ENCODE results near the gene ZNF668. TPM values are rescaled to one million over a fixed set of nuclear protein-coding genes. Genes with fewer than 3 reads are reported as not detected.
"Not testable (repeated sequence)": the region's sequence is repeated elsewhere in the genome, so short reads cannot be mapped to it uniquely, and the experiment has no call there.

The ZNF668 gene
- total RNA-seq, 1 donor from 2014 or later, result 13.6 TPM

- no peak overlapping the region for H3K4me3 Mint-ChIP-seq (ENCODE audit: unreplicated experiment)
Measured at GRCh38 chr16:31020536-31020935, 53.5 kb downstream of the ZNF668 start.

GRCh38 chr16:31017756-31018155, 56.3 kb downstream of the ZNF668 start:
- not testable (repeated sequence) for DNase-seq (ENCODE audit: low spot score); H3K27me3 Mint-ChIP-seq (ENCODE audit: unreplicated experiment); H3K9me3 Mint-ChIP-seq (ENCODE audit: unreplicated experiment); H3K27ac Mint-ChIP-seq (ENCODE audit: unreplicated experiment); H3K4me3 Mint-ChIP-seq (ENCODE audit: unreplicated experiment); H3K36me3 Mint-ChIP-seq (ENCODE audit: low read depth, unreplicated experiment); H3K4me1 Mint-ChIP-seq (ENCODE audit: unreplicated experiment)

More at GRCh38 chr16:31020536-31020935, 53.5 kb downstream of the ZNF668 start:
- no peak for TF ChIP-seq CTCF (IDR thresholded peaks at IDR 0.05; ENCODE audit: unreplicated experiment)
- no peak for DNase-seq (ENCODE audit: low spot score)
- H3K4me1 Mint-ChIP-seq (ENCODE audit: unreplicated experiment), result peaks cover 4% of the 10 kb centered on the region
- peaks cover 1% of the 10 kb centered on the region for H3K27me3 Mint-ChIP-seq (ENCODE audit: unreplicated experiment)
- no peak overlapping the region for H3K27ac Mint-ChIP-seq (ENCODE audit: unreplicated experiment)
- H3K36me3 Mint-ChIP-seq (ENCODE audit: low read depth, unreplicated experiment), result no peaks in the 10 kb centered on the region
- no peaks in the 10 kb centered on the region for H3K9me3 Mint-ChIP-seq (ENCODE audit: unreplicated experiment)

DNA sequence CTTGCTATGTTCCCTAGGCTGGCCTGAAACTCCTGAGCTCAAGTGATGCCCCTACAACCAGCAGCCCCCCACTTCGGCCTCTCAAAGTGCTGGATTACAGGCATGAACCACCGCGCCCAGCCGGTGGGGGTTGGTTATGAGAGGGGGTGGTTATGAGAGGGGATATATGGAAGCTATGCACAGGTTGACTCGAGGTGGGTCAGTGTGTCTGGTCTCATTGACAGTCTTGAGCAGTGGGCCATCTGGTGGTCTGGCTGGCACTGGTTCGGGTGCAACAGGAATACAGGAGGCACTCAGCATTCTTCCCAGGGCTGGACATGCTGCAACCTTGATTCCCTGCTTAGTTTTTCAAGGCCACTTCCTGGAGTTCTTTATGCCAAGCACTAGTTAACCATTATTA, 58.0 kb downstream of the ZNF668 start:
- TF ChIP-seq CTCF (IDR thresholded peaks at IDR 0.05; ENCODE audit: unreplicated experiment), result no peak
- H3K27ac Mint-ChIP-seq (ENCODE audit: unreplicated experiment), result no peak overlapping the region
- DNase-seq (ENCODE audit: low spot score), result no peak
- H3K27me3 Mint-ChIP-seq (ENCODE audit: unreplicated experiment), result peaks cover 13% of the 10 kb centered on the region
- peaks cover 5% of the 10 kb centered on the region for H3K36me3 Mint-ChIP-seq (ENCODE audit: low read depth, unreplicated experiment)
- no peak overlapping the region for H3K4me3 Mint-ChIP-seq (ENCODE audit: unreplicated experiment)
- H3K9me3 Mint-ChIP-seq (ENCODE audit: unreplicated experiment), result no peaks in the 10 kb centered on the region
- peaks cover 4% of the 10 kb centered on the region for H3K4me1 Mint-ChIP-seq (ENCODE audit: unreplicated experiment)

DNA sequence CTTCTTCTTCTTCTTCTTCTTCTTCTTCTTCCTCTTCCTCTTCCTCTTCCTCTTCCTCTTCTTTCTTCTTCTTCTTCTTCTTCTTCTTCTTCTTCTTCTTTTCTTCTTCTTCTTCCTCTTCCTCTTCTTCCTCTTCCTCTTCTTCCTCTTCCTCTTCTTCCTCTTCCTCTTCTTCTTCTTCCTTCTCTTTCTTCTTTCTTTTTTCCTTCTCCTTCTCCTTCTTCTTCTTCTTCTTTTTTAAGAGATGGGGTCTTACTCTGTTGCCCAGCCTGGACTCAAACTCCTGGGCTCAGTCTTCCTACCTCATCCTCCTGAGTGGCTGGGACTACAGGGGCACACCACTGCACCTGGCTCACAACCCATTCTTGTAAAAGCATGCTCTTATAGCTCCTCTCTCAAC, 60.7 kb downstream of the ZNF668 start:
- not testable (repeated sequence) for H3K36me3 Mint-ChIP-seq (ENCODE audit: low read depth, unreplicated experiment); DNase-seq (ENCODE audit: low spot score); H3K4me1 Mint-ChIP-seq (ENCODE audit: unreplicated experiment); H3K27ac Mint-ChIP-seq (ENCODE audit: unreplicated experiment); H3K4me3 Mint-ChIP-seq (ENCODE audit: unreplicated experiment); H3K9me3 Mint-ChIP-seq (ENCODE audit: unreplicated experiment)
- H3K27me3 Mint-ChIP-seq (ENCODE audit: unreplicated experiment), result peaks cover 18% of the 10 kb centered on the region

DNA sequence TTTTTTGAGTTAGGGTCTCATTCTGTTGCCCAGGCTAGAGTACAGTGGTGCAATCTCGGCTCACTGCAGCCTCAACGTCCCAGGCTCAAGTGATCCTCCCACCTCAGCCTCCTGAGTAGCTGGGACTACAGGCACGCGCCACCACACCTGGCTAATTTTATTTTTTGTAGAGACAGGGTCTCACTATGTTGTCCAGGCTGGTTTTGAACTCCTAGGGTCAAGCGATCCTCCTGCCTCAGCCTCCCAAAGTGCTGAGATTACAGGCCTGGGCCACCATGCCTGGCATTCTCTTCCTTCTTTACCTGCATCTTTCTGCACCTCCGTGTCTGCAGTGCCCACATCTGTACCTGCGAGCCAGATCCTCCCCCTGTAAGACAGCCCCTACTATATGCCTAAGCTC, 62.2 kb downstream of the ZNF668 start:
- not testable (repeated sequence) for DNase-seq (ENCODE audit: low spot score); H3K4me1 Mint-ChIP-seq (ENCODE audit: unreplicated experiment); H3K9me3 Mint-ChIP-seq (ENCODE audit: unreplicated experiment); H3K27ac Mint-ChIP-seq (ENCODE audit: unreplicated experiment); H3K36me3 Mint-ChIP-seq (ENCODE audit: low read depth, unreplicated experiment)
- peak overlapping the region; percentile 88 for H3K4me3 Mint-ChIP-seq (ENCODE audit: unreplicated experiment)
- H3K27me3 Mint-ChIP-seq (ENCODE audit: unreplicated experiment), result peaks cover 20% of the 10 kb centered on the region

Other genes starting within 250 kb of the ZNF668 start
- 53.9 TPM for gene BCL7C, start 180.2 kb downstream of the ZNF668 start, total RNA-seq (ENCODE audit: unreplicated experiment)
- 3.4 TPM for gene CTF1, start 177.6 kb downstream of the ZNF668 start, total RNA-seq (ENCODE audit: unreplicated experiment)
- gene FBXL19, start 150.7 kb downstream of the ZNF668 start, total RNA-seq (ENCODE audit: unreplicated experiment), result 117 TPM
- 42.9 TPM for gene ORAI3, start 125.2 kb downstream of the ZNF668 start, total RNA-seq (ENCODE audit: unreplicated experiment)
- 23.4 TPM for gene SETD1A, start 116.5 kb downstream of the ZNF668 start, total RNA-seq (ENCODE audit: unreplicated experiment)
- gene HSD3B7, start 89.0 kb downstream of the ZNF668 start, total RNA-seq (ENCODE audit: unreplicated experiment), result 5.3 TPM
- gene STX1B, start 63.6 kb downstream of the ZNF668 start, total RNA-seq (ENCODE audit: unreplicated experiment), result 5.5 TPM
- 74.2 TPM for gene STX4, start 40.7 kb downstream of the ZNF668 start, total RNA-seq (ENCODE audit: unreplicated experiment)
- 25.5 TPM for gene ZNF646, start 182 bp upstream of the ZNF668 start, total RNA-seq (ENCODE audit: unreplicated experiment)
- gene PRSS53, start 14.7 kb upstream of the ZNF668 start, total RNA-seq (ENCODE audit: unreplicated experiment), result 1.8 TPM
- gene VKORC1, start 20.6 kb upstream of the ZNF668 start, total RNA-seq (ENCODE audit: unreplicated experiment), result 59.6 TPM
- 56.8 TPM for gene BCKDK, start 34.1 kb upstream of the ZNF668 start, total RNA-seq (ENCODE audit: unreplicated experiment)
- 49.7 TPM for gene KAT8, start 43.4 kb upstream of the ZNF668 start, total RNA-seq (ENCODE audit: unreplicated experiment)
- 3.8 TPM for gene PRSS8, start 61.5 kb upstream of the ZNF668 start, total RNA-seq (ENCODE audit: unreplicated experiment)
- 0.74 TPM for gene PRSS36, start 75.8 kb upstream of the ZNF668 start, total RNA-seq (ENCODE audit: unreplicated experiment)
- gene FUS, start 105.9 kb upstream of the ZNF668 start, total RNA-seq (ENCODE audit: unreplicated experiment), result 590 TPM
- gene PYCARD, start 128.5 kb upstream of the ZNF668 start, total RNA-seq (ENCODE audit: unreplicated experiment), result 35.6 TPM
- 0.18 TPM for gene TRIM72, start 139.9 kb upstream of the ZNF668 start, total RNA-seq (ENCODE audit: unreplicated experiment)
- gene PYDC1, start 142.9 kb upstream of the ZNF668 start, total RNA-seq (ENCODE audit: unreplicated experiment), result not detected
- gene ITGAM, start 185.7 kb upstream of the ZNF668 start, total RNA-seq (ENCODE audit: unreplicated experiment), result 0.74 TPM

Data from endothelial cell (in vitro differentiated cells).